MM.1S (cell line): ENCODE measurements around the gene GPRIN1.

ENCODE experiments used
- DNase-seq: peaks from one replicate; pipeline ENCODE4 v3.0.0-alpha.2; 2015
- H2AFZ ChIP-seq: fragments of 300-600 bp; sonication (generic); 2 replicates; pipeline ENCODE4 v1.6.0; 2016; ENCODE audit warnings: antibody characterized with exemption, low read length
- H3F3A ChIP-seq: fragments of 300-600 bp; sonication (generic); 2 replicates; pipeline ENCODE4 v1.6.1; 2016; ENCODE audit warnings: mild to moderate bottlenecking, antibody characterized with exemption, low read length, moderate library complexity, mixed read lengths; ENCODE audit not compliant: insufficient read depth
- H3K27ac ChIP-seq: fragments of 300-600 bp; sonication (generic); 2 replicates; pipeline ENCODE4 v1.5.1; 2016; ENCODE audit warnings: mild to moderate bottlenecking, low read length
- H3K27me3 ChIP-seq: fragments of 300-600 bp; sonication (generic); replicated peaks from 2 replicates; pipeline ENCODE4 v1.6.0; 2016; ENCODE audit warnings: low read length; ENCODE audit not compliant: insufficient read depth
- H3K36me3 ChIP-seq: fragments of 300-600 bp; sonication (generic); replicated peaks from 2 replicates; pipeline ENCODE4 v1.6.1; 2016; ENCODE audit warnings: mild to moderate bottlenecking, low read length, mixed read lengths; ENCODE audit not compliant: insufficient read depth
- H3K4me1 ChIP-seq: fragments of 300-600 bp; sonication (generic); 2 replicates; pipeline ENCODE4 v1.6.1; 2016; ENCODE audit warnings: low read length, mixed read lengths
- H3K4me2 ChIP-seq: fragments of 300-600 bp; sonication (generic); 2 replicates; pipeline ENCODE4 v1.6.0; 2016; ENCODE audit warnings: low read depth, low read length
- H3K4me3 ChIP-seq: fragments of 300-600 bp; sonication (generic); 2 replicates; pipeline ENCODE4 v1.5.1; 2016; ENCODE audit warnings: low read length, mixed read lengths
- H3K79me2 ChIP-seq: fragments of 300-600 bp; sonication (generic); 2 replicates; pipeline ENCODE4 v1.6.1; 2016; ENCODE audit warnings: mixed run types, low read length, mixed read lengths
- H3K9ac ChIP-seq: fragments of 300-600 bp; sonication (generic); 2 replicates; pipeline ENCODE4 v1.6.1; 2016; ENCODE audit warnings: low read length, mixed read lengths
- H3K9me2 ChIP-seq: fragments of 300-600 bp; sonication (generic); replicated peaks from 2 replicates; pipeline ENCODE4 v1.6.1; 2016; ENCODE audit warnings: mild to moderate bottlenecking, low read length, mixed read lengths; ENCODE audit not compliant: insufficient read depth
- H3K9me3 ChIP-seq: fragments of 300-600 bp; sonication (generic); replicated peaks from 2 replicates; pipeline ENCODE4 v1.6.1; 2016; ENCODE audit warnings: mild to moderate bottlenecking, low read length, mixed read lengths; ENCODE audit not compliant: insufficient read depth
- H4K20me1 ChIP-seq: fragments of 300-600 bp; sonication (generic); 2 replicates; pipeline ENCODE4 v1.6.1; 2016; ENCODE audit warnings: mild to moderate bottlenecking, low read length, moderate library complexity, mixed read lengths; ENCODE audit not compliant: insufficient read depth
- EZH2 ChIP-seq: fragments of 300-600 bp; sonication (generic); optimal IDR thresholded peaks from 2 replicates; pipeline ENCODE3; 2017; ENCODE audit warnings: low read depth, mild to moderate bottlenecking, antibody characterized with exemption, low read length, mixed read lengths
- EZH2phosphoT487 ChIP-seq: fragments of 300-600 bp; sonication (generic); IDR thresholded peaks from 2 replicates; pipeline ENCODE4 v1.6.1; 2018; ENCODE audit warnings: antibody characterized with exemption, low read length
- TF ChIP-seq, protein P1 (sequence below): fragments of 300-600 bp; sonication (generic); IDR thresholded peaks from 2 replicates; pipeline ENCODE4 v1.5.1; 2016; ENCODE audit warnings: antibody characterized with exemption, low read length, mixed read lengths

Gene GPRIN1

DNA sequence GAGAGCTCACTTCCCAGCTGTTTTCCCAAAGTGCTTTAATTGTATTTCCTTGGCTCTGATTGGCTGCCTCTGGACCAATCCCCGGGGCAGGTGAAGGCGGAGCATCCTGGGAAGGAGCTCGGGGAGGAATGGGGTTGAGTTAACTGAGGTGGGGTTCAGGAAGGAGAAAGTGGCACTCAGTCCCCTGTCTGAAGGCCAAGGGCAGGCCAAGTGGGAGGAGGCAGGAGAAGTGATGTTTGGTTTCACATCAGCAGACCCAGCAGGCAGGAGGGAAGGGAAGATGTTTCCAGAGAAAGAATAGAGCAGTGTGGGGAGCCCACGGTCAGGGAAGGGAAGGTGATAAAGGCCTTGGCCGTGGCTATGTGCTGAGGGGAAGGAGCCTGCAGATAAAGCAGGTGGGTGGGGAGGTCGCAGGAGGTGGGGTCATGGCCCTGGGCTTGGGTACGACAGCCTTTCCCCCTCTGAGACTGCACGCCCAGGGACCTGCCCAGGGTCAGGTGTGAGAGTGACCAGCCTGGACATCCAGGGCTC is 40.5 kb upstream of the GPRIN1 start:
- Histone ChIP-seq H3K36me3 (no peaks in the 10 kb centered on the region), H3K27me3 (no peaks in the 10 kb centered on the region), H3K4me2 (no peak overlapping the region)

DNA sequence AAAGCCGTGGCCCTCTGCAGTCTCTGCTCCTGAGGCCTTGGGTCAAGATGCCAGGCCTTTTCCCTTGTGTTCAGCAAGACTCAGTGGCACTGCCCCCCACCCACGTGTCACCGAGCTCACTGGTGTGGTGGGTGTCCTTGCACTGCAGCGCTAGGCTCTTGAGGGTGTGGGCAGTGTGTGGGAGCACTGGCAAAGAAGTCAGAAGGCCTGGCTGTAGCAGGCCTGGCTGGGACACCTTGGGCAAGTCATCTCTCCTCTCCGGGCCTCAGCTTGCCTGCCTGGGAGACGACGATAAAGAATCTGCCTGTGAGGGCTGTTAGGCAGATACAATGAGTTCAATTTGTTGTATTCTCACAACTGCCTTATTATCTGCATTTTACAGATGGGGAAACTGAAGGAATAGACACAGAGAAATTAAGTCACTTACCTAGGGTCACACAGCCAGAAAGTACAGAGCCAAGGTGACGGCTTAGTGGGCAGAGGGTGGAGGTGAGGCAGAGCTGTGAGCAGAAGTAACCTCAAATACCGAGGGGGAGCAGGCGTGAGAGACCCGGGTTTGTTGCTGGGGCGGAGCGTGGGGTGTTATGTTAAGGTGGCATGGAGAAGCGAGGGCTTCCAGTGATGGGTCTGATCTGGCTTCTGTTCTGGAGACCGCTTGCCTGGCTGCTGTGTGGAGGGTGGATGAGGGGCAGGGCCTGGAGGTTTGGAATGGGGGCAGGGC is 38.7 kb upstream of the GPRIN1 start:
- no peaks in the 10 kb centered on the region for H3K9me3 ChIP-seq
- H3K4me2 ChIP-seq, result peak overlapping the region; percentile 88
- no peak overlapping the region for H3K4me3 ChIP-seq
- peaks cover 13% of the 10 kb centered on the region for H3K79me2 ChIP-seq
- H3K27ac ChIP-seq, result no peak overlapping the region
- H3K9ac ChIP-seq, result no peak overlapping the region
- no peaks in the 10 kb centered on the region for H3K36me3 ChIP-seq
- H4K20me1 ChIP-seq, result no peaks in the 10 kb centered on the region
- no peaks in the 10 kb centered on the region for H3F3A ChIP-seq
- H3K27me3 ChIP-seq, result no peaks in the 10 kb centered on the region
- H3K4me1 ChIP-seq, result peaks cover 19% of the 10 kb centered on the region
- H3K9me2 ChIP-seq, result no peaks in the 10 kb centered on the region
- TF ChIP-seq EZH2phosphoT487 (no peak), EZH2 (no peak)
- TF ChIP-seq, protein P1, sequence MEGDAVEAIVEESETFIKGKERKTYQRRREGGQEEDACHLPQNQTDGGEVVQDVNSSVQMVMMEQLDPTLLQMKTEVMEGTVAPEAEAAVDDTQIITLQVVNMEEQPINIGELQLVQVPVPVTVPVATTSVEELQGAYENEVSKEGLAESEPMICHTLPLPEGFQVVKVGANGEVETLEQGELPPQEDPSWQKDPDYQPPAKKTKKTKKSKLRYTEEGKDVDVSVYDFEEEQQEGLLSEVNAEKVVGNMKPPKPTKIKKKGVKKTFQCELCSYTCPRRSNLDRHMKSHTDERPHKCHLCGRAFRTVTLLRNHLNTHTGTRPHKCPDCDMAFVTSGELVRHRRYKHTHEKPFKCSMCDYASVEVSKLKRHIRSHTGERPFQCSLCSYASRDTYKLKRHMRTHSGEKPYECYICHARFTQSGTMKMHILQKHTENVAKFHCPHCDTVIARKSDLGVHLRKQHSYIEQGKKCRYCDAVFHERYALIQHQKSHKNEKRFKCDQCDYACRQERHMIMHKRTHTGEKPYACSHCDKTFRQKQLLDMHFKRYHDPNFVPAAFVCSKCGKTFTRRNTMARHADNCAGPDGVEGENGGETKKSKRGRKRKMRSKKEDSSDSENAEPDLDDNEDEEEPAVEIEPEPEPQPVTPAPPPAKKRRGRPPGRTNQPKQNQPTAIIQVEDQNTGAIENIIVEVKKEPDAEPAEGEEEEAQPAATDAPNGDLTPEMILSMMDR, result no peak
- DNase-seq, result no peak
- H2AFZ ChIP-seq, result no peak overlapping the region

More for the DNA sequence above, 40.5 kb upstream of the GPRIN1 start:
- Histone ChIP-seq H2AFZ (no peak overlapping the region), H3K4me3 (no peak overlapping the region), H3K27ac (no peak overlapping the region), H3F3A (no peaks in the 10 kb centered on the region), H3K9ac (no peak overlapping the region), H4K20me1 (no peaks in the 10 kb centered on the region), H3K9me2 (no peaks in the 10 kb centered on the region), H3K4me1 (peaks cover 19% of the 10 kb centered on the region), H3K9me3 (no peaks in the 10 kb centered on the region), H3K79me2 (peaks cover 13% of the 10 kb centered on the region)
- no peak for DNase-seq
- TF ChIP-seq EZH2 (no peak), EZH2phosphoT487 (no peak)
- TF ChIP-seq, protein P1, result no peak

DNA sequence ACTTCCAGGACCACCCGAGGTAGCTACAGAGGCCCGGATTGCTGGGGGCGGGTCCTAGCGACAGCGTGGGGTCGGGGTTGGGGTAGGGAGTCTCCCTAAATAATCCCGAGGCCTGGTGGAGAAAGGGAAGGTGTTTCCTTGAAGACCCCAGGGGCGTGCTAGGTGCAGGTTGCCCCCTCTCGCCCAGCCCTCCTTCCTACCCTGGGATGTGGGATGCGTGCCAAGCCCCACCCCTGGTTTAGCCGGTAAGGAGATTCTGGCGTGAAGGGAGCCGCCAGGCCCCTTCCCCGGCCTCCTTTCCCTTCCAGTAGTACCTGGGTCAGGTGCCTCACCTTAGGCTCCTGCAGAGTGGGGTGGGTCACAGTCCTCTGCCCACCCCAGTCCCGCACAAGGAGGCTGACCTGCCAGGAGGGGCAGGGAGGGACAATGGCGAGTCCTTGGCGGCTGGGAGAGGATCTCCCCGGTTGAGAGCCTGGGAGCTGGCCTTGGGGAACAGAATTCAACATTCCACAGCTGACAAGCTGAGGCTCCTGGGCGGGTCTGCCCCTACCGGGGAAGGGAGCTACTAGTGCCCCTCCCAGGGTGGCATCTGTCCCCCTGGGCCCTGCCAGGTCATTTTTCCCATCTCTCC is 38.0 kb upstream of the GPRIN1 start:
- Histone ChIP-seq H3K9me2 (no peaks in the 10 kb centered on the region), H3K9ac (peak overlapping the region; percentile 89), H3K79me2 (peaks cover 13% of the 10 kb centered on the region), H3K4me3 (peak overlapping the region; percentile 86), H3F3A (no peaks in the 10 kb centered on the region), H2AFZ (peak overlapping the region; percentile 98), H3K27ac (no peak overlapping the region), H3K9me3 (no peaks in the 10 kb centered on the region), H3K36me3 (no peaks in the 10 kb centered on the region), H3K27me3 (no peaks in the 10 kb centered on the region), H3K4me2 (peak overlapping the region; percentile 88), H4K20me1 (no peaks in the 10 kb centered on the region), H3K4me1 (peaks cover 19% of the 10 kb centered on the region)
- TF ChIP-seq, protein P1, result no peak
- TF ChIP-seq EZH2phosphoT487 (no peak), EZH2 (no peak)
- DNase-seq, result no peak
